Measurements from ENCODE around the gene PRKRIP1.
"Not testable (repeated sequence)": the region's sequence is repeated elsewhere in the genome, so short reads cannot be mapped to it uniquely, and the experiment has no call there.

The PRKRIP1 gene

DNA sequence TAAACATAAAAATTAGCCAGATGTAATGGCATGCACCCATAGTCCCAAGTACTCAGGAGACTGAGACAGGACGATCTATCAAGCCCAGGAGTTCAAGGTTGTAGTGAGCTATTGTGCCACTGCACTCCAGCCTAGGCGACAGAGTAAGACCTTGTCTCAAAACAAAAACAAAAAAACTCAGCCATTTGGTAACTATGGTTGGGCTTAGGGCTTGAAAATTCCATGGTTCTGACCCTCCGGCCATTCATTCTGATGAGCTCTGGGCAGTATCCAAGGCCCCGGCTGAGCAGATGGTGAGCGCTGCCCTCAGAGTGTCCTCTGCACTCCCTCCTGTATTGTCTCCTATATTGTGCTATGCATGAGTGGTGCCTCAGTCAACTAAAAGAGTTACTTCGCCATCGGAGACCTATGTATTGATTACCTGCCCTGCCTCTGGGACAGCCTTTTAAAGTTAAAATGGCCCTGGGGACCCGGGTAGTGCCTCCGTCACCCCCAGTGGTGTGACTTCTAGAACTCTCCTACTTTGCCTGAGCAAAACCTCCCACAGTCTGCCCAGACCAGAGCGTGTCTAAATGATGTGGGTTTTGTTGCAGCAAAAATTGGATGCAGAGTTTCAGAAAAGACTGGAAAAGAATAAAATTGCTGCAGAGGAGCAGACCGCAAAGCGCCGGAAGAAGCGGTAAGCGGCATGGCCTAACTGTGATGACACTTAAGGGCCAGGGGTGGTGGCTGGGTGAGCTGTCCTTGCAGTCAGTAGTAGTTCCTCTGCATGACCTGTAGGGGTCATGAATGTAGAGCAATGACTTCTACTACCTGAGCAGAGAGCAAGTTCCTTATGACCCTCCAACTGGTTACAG is 8.1 kb downstream of the PRKRIP1 start:
- no peaks in the 10 kb centered on the region for H3K9me3 ChIP-seq (ENCODE audit: insufficient read depth, low read length)
- H3K27ac ChIP-seq (ENCODE audit: low read length): no peak overlapping the region
- peaks cover 12% of the 10 kb centered on the region for H3K4me1 ChIP-seq (ENCODE audit: low read length)
- TF ChIP-seq, protein P1, sequence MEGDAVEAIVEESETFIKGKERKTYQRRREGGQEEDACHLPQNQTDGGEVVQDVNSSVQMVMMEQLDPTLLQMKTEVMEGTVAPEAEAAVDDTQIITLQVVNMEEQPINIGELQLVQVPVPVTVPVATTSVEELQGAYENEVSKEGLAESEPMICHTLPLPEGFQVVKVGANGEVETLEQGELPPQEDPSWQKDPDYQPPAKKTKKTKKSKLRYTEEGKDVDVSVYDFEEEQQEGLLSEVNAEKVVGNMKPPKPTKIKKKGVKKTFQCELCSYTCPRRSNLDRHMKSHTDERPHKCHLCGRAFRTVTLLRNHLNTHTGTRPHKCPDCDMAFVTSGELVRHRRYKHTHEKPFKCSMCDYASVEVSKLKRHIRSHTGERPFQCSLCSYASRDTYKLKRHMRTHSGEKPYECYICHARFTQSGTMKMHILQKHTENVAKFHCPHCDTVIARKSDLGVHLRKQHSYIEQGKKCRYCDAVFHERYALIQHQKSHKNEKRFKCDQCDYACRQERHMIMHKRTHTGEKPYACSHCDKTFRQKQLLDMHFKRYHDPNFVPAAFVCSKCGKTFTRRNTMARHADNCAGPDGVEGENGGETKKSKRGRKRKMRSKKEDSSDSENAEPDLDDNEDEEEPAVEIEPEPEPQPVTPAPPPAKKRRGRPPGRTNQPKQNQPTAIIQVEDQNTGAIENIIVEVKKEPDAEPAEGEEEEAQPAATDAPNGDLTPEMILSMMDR (IDR thresholded peaks at IDR 0.05; ENCODE audit: low read depth, low read length): peak; percentile 72
- TF ChIP-seq EZH2phosphoT487 (IDR thresholded peaks at IDR 0.05; ENCODE audit: low read depth): no peak
- peaks cover 42% of the 10 kb centered on the region for H3K36me3 ChIP-seq (replicated peaks; ENCODE audit: low read depth, low read length)
- H3K79me2 ChIP-seq (ENCODE audit: low read length): no peaks in the 10 kb centered on the region
- no peak overlapping the region for H3K4me2 ChIP-seq (ENCODE audit: low read length)
- no peaks in the 10 kb centered on the region for H4K20me1 ChIP-seq (ENCODE audit: insufficient read depth, low read length)
- H3K4me3 ChIP-seq (ENCODE audit: low read length): no peak overlapping the region
- no peak overlapping the region for H2AFZ ChIP-seq (ENCODE audit: low read depth, low read length)
- H3K27me3 ChIP-seq (ENCODE audit: low read depth, low read length): no peaks in the 10 kb centered on the region
- H3K9ac ChIP-seq (ENCODE audit: low read length): no peak overlapping the region

GRCh38 chr7:102404862-102405188 is 8.7 kb downstream of the PRKRIP1 start:
- H2AFZ ChIP-seq (ENCODE audit: low read depth, low read length); H3K27ac ChIP-seq (ENCODE audit: low read length); H3K4me2 ChIP-seq (ENCODE audit: low read length); H3K9ac ChIP-seq (ENCODE audit: low read length); H3K9me3 ChIP-seq (ENCODE audit: insufficient read depth, low read length); H3K79me2 ChIP-seq (ENCODE audit: low read length); H3K4me3 ChIP-seq (ENCODE audit: low read length); H3K27me3 ChIP-seq (ENCODE audit: low read depth, low read length); H4K20me1 ChIP-seq (ENCODE audit: insufficient read depth, low read length): not testable (repeated sequence)
- H3K36me3 ChIP-seq (replicated peaks; ENCODE audit: low read depth, low read length): peaks cover 42% of the 10 kb centered on the region
- peaks cover 12% of the 10 kb centered on the region for H3K4me1 ChIP-seq (ENCODE audit: low read length)

GRCh38 chr7:102407910-102408309 is 11.7 kb downstream of the PRKRIP1 start:
- Histone ChIP-seq H3K4me1 (ENCODE audit: low read length) (peaks cover 16% of the 10 kb centered on the region), H2AFZ (ENCODE audit: low read depth, low read length) (no peak overlapping the region), H4K20me1 (ENCODE audit: insufficient read depth, low read length) (no peaks in the 10 kb centered on the region), H3K4me3 (ENCODE audit: low read length) (no peak overlapping the region), H3K4me2 (ENCODE audit: low read length) (no peak overlapping the region), H3K9me3 (ENCODE audit: insufficient read depth, low read length) (no peaks in the 10 kb centered on the region), H3K9ac (ENCODE audit: low read length) (no peak overlapping the region), H3K27ac (ENCODE audit: low read length) (no peak overlapping the region), H3K27me3 (ENCODE audit: low read depth, low read length) (no peaks in the 10 kb centered on the region), H3K36me3 (replicated peaks; ENCODE audit: low read depth, low read length) (peaks cover 43% of the 10 kb centered on the region), H3K79me2 (ENCODE audit: low read length) (peaks cover 3% of the 10 kb centered on the region; the same call in 1 of the 2 replicates)
- TF ChIP-seq, protein P1 (IDR thresholded peaks at IDR 0.05; ENCODE audit: low read depth, low read length): no peak
- TF ChIP-seq EZH2phosphoT487 (IDR thresholded peaks at IDR 0.05; ENCODE audit: low read depth): no peak

DNA sequence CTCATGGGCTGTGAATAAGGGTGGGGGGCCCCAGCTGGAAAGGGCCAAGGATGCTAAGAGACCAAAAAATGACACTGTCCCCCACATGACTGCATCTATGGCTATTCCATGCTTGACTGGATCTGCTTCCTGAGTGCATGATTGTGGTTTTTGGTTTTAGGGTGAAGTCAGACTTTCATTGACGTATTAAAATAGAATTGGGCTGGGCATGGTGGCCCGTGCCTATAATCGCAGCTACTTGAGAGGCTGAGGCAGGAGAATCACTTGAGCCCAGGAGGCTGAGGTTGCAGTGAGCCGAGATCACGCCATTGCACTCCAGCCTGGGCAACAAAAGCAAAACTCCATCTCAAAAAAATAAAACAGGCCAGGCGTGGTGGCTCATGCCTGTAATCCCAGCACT is 12.4 kb downstream of the PRKRIP1 start:
- H4K20me1 ChIP-seq (ENCODE audit: insufficient read depth, low read length); H3K9ac ChIP-seq (ENCODE audit: low read length); H3K4me3 ChIP-seq (ENCODE audit: low read length); H3K27me3 ChIP-seq (ENCODE audit: low read depth, low read length); H3K27ac ChIP-seq (ENCODE audit: low read length); H2AFZ ChIP-seq (ENCODE audit: low read depth, low read length); H3K79me2 ChIP-seq (ENCODE audit: low read length); H3K9me3 ChIP-seq (ENCODE audit: insufficient read depth, low read length): not testable (repeated sequence)
- peaks cover 46% of the 10 kb centered on the region for H3K36me3 ChIP-seq (replicated peaks; ENCODE audit: low read depth, low read length)
- H3K4me2 ChIP-seq (ENCODE audit: low read length): peak overlapping the region; percentile 24
- H3K4me1 ChIP-seq (ENCODE audit: low read length): peaks cover 18% of the 10 kb centered on the region

- H4K20me1 ChIP-seq (ENCODE audit: insufficient read depth, low read length): no peaks in the 10 kb centered on the region
- TF ChIP-seq, protein P1 (IDR thresholded peaks at IDR 0.05; ENCODE audit: low read depth, low read length): no peak
- TF ChIP-seq EZH2phosphoT487 (IDR thresholded peaks at IDR 0.05; ENCODE audit: low read depth): no peak
- H3K4me1 ChIP-seq (ENCODE audit: low read length): peaks cover 16% of the 10 kb centered on the region
- H3K36me3 ChIP-seq (replicated peaks; ENCODE audit: low read depth, low read length): peaks cover 42% of the 10 kb centered on the region
- H3K4me3 ChIP-seq (ENCODE audit: low read length): no peak overlapping the region
- H3K27me3 ChIP-seq (ENCODE audit: low read depth, low read length): no peaks in the 10 kb centered on the region
- H3K27ac ChIP-seq (ENCODE audit: low read length): no peak overlapping the region
- no peak overlapping the region for H3K4me2 ChIP-seq (ENCODE audit: low read length)
- H3K79me2 ChIP-seq (ENCODE audit: low read length): peaks cover 6% of the 10 kb centered on the region
- H2AFZ ChIP-seq (ENCODE audit: low read depth, low read length): no peak overlapping the region
- H3K9me3 ChIP-seq (ENCODE audit: insufficient read depth, low read length): no peaks in the 10 kb centered on the region
- no peak overlapping the region for H3K9ac ChIP-seq (ENCODE audit: low read length)
Measured at GRCh38 chr7:102409340-102409739, 13.2 kb downstream of the PRKRIP1 start.
